Activated naive CD4-positive, alpha-beta T cell treated with anti-CD3 and anti-CD28 coated beads, Interleukin-2, amount 10 ng/mL, durations not matched to agents 7 days and 5 days (primary cell): ENCODE measurements around the gene TSPAN12.
"Not testable (repeated sequence)": the region's sequence is repeated elsewhere in the genome, so short reads cannot be mapped to it uniquely, and the experiment has no call there.

Source experiments
- CTCF ChIA-PET: fragments of 350-600 bp; sonication (Branson Sonifier 250); formaldehyde crosslinking; loops from one replicate; lab custom pipeline; 2021; ENCODE audit warnings: antibody characterized with exemption; lab: Charles Lee
- DNase-seq: peaks from one replicate; pipeline ENCODE4 v3.0.0-alpha.2; 2020
- H3K27ac Mint-ChIP-seq: one replicate; pipeline ENCODE4 v1.8.0; 2021; ENCODE audit warnings: mild to moderate bottlenecking, moderate library complexity, mixed read lengths
- H3K27me3 Mint-ChIP-seq: one replicate; pipeline ENCODE4 v1.8.0; 2021; ENCODE audit warnings: mild to moderate bottlenecking, mixed read lengths
- H3K36me3 Mint-ChIP-seq: one replicate; pipeline ENCODE4 v1.8.0; 2021; ENCODE audit warnings: mixed read lengths
- H3K4me1 Mint-ChIP-seq: one replicate; pipeline ENCODE4 v1.8.0; 2021; ENCODE audit warnings: mixed read lengths
- H3K4me3 Mint-ChIP-seq: one replicate; pipeline ENCODE4 v1.8.0; 2021; ENCODE audit warnings: mild to moderate bottlenecking, moderate library complexity, mixed read lengths
- H3K9me3 Mint-ChIP-seq: one replicate; pipeline ENCODE4 v1.8.0; 2021; ENCODE audit warnings: mixed read lengths

TSPAN12 gene

DNA sequence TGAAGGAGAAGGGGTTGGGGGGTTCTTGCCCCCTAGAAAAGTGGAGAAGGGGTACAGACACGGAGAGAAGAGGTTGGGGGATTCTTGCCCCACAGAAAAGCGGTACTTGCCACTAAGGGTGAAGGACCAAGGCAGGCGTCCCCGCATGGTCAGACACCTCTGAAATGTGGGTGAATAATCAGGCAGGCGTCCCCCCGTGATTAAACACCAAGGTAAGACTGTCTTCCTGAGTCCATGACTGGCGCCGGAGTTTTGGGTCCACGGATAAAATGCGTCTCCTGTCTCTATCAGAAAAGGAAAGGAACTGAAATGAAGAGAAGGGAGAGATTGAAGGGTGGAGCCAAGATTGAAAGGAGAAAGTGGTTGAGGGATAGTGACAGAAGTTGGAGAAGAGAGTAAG, 76.0 kb downstream of the TSPAN12 start:
- CTCF ChIA-PET = not testable (repeated sequence)

DNA sequence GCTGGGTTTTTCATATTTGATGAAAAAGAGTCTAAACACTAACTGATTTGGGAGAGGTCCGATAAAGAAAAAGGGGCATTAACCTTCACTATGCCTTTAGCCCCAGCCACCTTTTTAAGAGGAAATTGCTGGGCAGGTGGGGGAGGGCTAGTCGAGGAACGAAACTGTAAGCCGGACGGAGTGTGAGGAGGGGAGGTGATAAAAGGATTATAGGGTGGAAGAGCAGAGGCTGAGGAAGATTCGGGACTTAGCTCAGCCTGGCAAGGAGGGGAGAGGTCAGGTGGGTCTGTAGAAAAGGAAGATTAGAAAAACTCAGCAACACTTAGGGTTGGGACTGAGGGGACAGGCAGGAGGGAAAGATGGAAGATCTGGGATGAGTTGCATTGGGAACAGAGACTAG, 77.0 kb downstream of the TSPAN12 start:
- no peak overlapping the region for H3K4me3 Mint-ChIP-seq
- H3K36me3 Mint-ChIP-seq = no peaks in the 10 kb centered on the region
- no peak overlapping the region for H3K27ac Mint-ChIP-seq
- no peaks in the 10 kb centered on the region for H3K4me1 Mint-ChIP-seq
- no peak for DNase-seq
- CTCF ChIA-PET = no interaction called here
- no peaks in the 10 kb centered on the region for H3K9me3 Mint-ChIP-seq
- H3K27me3 Mint-ChIP-seq = no peaks in the 10 kb centered on the region

More for the DNA sequence above, 76.0 kb downstream of the TSPAN12 start:
- not testable (repeated sequence) for H3K27ac Mint-ChIP-seq, H3K9me3 Mint-ChIP-seq, H3K27me3 Mint-ChIP-seq, H3K4me1 Mint-ChIP-seq, H3K36me3 Mint-ChIP-seq, H3K4me3 Mint-ChIP-seq, DNase-seq

DNA sequence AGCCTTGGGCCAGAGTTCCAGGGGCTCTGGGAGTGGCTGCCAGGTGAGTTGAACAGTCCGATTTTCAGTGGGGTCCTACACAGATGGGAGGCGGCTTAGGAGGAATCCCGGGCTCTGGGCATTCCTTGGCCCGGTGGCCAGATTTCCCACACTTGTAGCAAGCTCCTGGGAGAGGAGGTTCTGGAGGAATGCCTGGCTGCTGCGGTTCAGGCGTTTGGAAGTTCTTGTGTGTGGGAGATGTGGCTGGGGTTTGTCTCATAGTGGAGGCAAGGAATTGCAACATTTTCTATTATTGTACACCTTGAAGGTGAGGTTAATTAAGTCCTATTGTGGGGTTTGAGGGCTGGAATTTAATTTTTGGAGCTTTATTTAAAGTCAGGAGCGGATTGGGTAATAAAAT, 77.5 kb downstream of the TSPAN12 start:
- H3K4me1 Mint-ChIP-seq, DNase-seq, H3K27ac Mint-ChIP-seq, H3K4me3 Mint-ChIP-seq, CTCF ChIA-PET, H3K9me3 Mint-ChIP-seq, H3K36me3 Mint-ChIP-seq, H3K27me3 Mint-ChIP-seq: not testable (repeated sequence)

DNA sequence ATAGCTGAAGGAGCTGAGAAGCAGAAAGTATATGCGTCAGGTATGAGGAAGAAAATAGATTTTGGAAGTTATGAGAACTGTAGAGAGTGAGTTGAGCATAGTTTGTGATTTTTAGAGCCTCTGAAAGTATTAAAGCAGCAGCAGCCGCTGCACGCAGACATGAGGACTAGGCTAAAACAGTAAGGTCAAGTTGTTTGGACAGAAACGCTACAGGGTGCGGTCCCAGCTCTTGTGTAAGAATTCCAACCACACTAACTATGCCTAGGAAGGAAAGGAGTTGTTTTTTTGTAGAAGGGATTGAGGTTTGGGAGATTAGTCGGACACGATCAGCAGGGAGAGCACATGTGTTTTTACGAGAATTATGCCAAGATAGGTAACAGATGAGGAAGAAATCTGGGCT, 78.9 kb downstream of the TSPAN12 start:
- H3K9me3 Mint-ChIP-seq, H3K4me3 Mint-ChIP-seq, H3K27ac Mint-ChIP-seq, H3K36me3 Mint-ChIP-seq, CTCF ChIA-PET, DNase-seq, H3K4me1 Mint-ChIP-seq, H3K27me3 Mint-ChIP-seq: not testable (repeated sequence)

DNA sequence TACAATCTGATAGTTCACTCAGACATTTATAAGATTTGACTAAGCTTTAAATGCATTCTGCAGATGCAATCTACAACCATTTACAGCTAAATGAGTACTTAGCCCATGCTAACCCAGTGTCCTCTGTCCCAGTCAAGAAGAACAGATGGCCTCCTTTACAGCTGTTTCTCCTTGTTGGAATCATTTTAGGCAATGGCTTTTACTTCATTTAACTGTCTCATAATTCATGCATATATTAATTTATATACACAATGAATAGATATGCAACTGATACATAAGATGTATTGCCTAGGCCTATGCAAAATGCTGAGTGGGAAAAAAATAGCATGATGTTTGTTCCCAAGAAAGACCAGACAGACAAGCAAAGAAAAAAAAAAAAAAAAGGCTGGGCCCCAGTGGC, 82.2 kb downstream of the TSPAN12 start:
- no peak for DNase-seq
- no peaks in the 10 kb centered on the region for H3K4me1 Mint-ChIP-seq
- no peaks in the 10 kb centered on the region for H3K27me3 Mint-ChIP-seq
- H3K27ac Mint-ChIP-seq = no peak overlapping the region
- H3K4me3 Mint-ChIP-seq = no peak overlapping the region
- H3K36me3 Mint-ChIP-seq = no peaks in the 10 kb centered on the region
- no peaks in the 10 kb centered on the region for H3K9me3 Mint-ChIP-seq
- CTCF ChIA-PET = no interaction called here

DNA sequence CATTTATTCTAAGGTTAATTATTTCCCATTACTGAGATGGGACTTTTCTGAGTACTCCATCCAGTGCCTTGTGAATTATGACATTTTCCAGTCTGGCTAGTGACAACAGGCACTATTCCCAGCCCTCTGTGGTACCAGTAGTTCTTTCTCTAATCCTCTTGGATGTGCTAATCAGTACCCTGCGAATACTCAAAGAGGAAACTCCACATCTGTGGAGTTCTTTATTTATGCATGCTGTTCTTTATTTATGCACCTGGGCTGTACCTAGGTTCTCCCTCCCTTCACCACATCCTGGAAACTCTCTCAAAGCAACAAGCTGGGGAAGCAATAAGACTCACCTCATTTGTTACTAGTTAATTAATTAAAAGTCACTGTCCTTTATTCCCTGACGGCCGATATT, 83.5 kb downstream of the TSPAN12 start:
- no peaks in the 10 kb centered on the region for H3K36me3 Mint-ChIP-seq

DNA sequence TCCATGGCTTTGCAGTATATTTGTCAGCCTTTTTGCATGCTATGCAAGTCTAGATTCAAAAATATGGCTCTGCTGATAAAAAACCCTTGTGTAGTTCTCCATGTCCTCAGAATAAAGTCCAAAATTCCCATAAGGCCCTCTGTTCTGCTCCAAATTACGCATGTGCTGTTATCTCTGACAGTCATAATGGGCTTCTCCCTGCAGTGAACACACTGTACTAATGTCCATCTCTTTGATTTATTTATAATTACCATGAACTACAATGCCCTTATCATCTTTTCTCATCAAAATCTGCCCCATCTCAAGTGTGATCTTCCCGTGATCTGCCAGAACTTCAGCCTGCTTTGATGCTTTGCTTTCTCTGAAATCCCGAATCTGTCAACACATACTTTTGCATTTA, 87.7 kb downstream of the TSPAN12 start:
- Mint-ChIP-seq H3K27me3 (no peaks in the 10 kb centered on the region), H3K27ac (no peak overlapping the region), H3K9me3 (no peaks in the 10 kb centered on the region), H3K4me3 (no peak overlapping the region), H3K4me1 (no peaks in the 10 kb centered on the region), H3K36me3 (no peaks in the 10 kb centered on the region)
- CTCF ChIA-PET = no interaction called here
- no peak for DNase-seq

More for the DNA sequence above, 83.5 kb downstream of the TSPAN12 start:
- H3K4me3 Mint-ChIP-seq = no peak overlapping the region
- H3K9me3 Mint-ChIP-seq = no peaks in the 10 kb centered on the region
- no peaks in the 10 kb centered on the region for H3K4me1 Mint-ChIP-seq
- no peak for DNase-seq
- H3K27me3 Mint-ChIP-seq = no peaks in the 10 kb centered on the region
- CTCF ChIA-PET = no interaction called here
- H3K27ac Mint-ChIP-seq = no peak overlapping the region

DNA sequence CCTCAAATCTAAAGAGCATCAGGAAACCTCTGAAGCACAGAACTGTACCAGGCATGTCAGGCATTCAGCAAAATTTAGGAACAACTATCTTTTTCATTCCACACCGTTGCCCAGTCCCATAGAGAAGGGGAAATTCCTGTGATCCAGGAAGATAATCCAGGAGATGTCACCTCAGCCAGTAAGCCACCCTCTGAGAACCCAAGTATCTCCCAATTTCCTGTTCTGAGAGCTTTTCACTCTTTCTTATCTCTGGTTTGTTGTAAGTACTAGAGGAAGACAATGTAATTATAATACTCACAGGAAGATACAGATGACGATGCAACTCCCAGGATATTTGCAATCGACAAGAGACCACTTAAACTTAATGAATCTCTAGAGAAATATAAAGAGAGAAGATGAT, 97.1 kb downstream of the TSPAN12 start:
- H3K9me3 Mint-ChIP-seq = no peaks in the 10 kb centered on the region
- H3K36me3 Mint-ChIP-seq = no peaks in the 10 kb centered on the region
- H3K4me1 Mint-ChIP-seq = no peaks in the 10 kb centered on the region
- H3K27me3 Mint-ChIP-seq = no peaks in the 10 kb centered on the region
- H3K27ac Mint-ChIP-seq = no peak overlapping the region
- no peak for DNase-seq
- CTCF ChIA-PET = no interaction called here
- H3K4me3 Mint-ChIP-seq = no peak overlapping the region

DNA sequence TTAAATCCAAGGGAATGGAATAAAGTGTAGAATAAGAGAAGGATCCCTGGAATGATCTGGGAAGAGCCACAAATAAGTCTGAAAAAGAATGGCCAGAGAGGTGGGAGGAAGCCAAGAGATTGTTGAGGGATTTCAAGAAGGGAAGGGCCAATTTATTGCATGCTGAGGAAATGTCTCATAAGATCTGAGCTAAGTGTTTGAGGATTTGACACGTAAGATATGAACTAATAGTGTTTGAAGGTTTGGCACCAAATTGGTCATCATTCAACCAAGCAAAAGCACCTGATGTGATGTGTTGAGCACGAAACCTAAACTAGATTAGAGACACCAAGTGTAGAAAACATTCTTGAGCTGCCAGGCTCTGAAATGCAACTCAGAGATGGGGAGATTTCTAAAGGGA, 97.9 kb downstream of the TSPAN12 start:
- H3K4me3 Mint-ChIP-seq = no peak overlapping the region
- H3K4me1 Mint-ChIP-seq = no peaks in the 10 kb centered on the region
- H3K27ac Mint-ChIP-seq = no peak overlapping the region
- no peak for DNase-seq
- no peaks in the 10 kb centered on the region for H3K36me3 Mint-ChIP-seq
- no peaks in the 10 kb centered on the region for H3K27me3 Mint-ChIP-seq
- CTCF ChIA-PET = no interaction called here
- no peaks in the 10 kb centered on the region for H3K9me3 Mint-ChIP-seq

DNA sequence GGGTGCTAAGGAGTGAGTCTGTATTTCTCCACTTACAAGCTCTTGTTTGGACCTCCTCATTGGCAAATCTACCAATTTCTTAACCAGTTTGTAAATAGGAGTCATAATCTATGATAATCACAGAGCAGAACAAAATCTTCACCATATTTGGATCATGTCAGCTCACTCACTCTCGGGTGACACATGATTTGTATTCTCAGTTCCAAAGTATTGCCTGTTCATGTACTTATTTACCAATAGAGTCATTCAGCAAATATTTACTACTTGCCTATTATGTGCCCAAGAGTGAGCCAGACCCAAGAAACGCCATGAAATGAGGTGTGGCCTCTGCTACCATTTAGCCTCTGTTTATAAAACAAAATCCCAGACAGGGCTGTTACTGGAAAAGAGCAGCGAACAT, 114.8 kb downstream of the TSPAN12 start:
- DNase-seq = no peak
- no peaks in the 10 kb centered on the region for H3K4me1 Mint-ChIP-seq
- no peak overlapping the region for H3K4me3 Mint-ChIP-seq
- H3K27ac Mint-ChIP-seq = no peak overlapping the region
- CTCF ChIA-PET = no interaction called here
- H3K27me3 Mint-ChIP-seq = no peaks in the 10 kb centered on the region
- no peaks in the 10 kb centered on the region for H3K9me3 Mint-ChIP-seq
- no peaks in the 10 kb centered on the region for H3K36me3 Mint-ChIP-seq

DNA sequence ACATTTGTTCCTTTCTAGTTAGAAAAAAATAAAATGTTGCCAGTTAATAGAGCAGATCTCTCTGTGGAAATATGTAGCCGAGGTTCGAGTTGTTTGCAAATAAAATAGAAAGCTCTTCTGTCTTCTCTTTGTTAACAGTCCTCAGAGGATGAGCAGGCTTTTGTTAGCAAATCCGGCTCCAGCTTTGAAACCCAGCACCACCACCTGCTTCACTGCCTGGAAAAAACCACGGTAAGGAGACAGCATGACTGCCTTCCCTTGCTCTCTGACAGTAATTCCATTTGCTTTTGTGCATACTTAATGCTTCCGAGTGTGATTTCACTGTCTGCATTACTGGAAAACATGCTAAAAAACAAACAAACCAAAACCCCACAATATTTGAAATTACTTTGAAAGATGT, 115.6 kb downstream of the TSPAN12 start:
- no peaks in the 10 kb centered on the region for H3K4me1 Mint-ChIP-seq
- H3K9me3 Mint-ChIP-seq = no peaks in the 10 kb centered on the region
- no peaks in the 10 kb centered on the region for H3K36me3 Mint-ChIP-seq
- no peak overlapping the region for H3K4me3 Mint-ChIP-seq
- no peak for DNase-seq
- no peaks in the 10 kb centered on the region for H3K27me3 Mint-ChIP-seq
- H3K27ac Mint-ChIP-seq = no peak overlapping the region
- CTCF ChIA-PET = no interaction called here

DNA sequence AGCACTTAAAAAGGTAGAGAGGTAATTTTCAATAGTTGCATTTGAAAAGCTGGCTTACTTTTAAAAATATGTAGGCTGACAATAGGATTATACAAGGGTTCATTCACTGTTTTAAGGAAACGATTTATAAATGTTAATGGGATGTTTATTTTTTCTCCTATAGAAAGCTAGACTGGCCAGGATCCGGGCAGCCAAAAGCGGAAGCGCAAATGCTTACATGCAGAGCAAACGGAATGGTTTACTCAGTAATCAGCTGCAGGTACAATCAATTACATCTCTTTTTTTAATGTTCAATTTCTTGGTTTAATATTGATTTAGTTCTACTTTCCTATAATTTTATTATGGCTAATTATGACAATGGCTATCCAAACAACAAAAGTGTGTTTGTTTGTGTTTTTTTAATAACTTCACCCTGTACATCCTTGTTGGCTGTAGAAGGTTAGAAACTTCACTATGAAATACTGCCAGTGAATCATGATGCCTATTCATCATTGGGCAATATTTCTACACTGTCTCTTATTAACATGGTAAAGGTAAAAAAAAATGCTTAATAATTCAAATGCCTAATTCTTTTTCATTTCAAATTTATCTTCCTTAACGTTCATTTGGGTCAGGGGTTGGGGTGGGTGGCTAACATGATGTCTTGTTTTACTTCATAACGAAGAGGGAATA, 116.4 kb downstream of the TSPAN12 start:
- no peak for DNase-seq
- CTCF ChIA-PET = no interaction called here
- H3K4me1 Mint-ChIP-seq = no peaks in the 10 kb centered on the region
- H3K36me3 Mint-ChIP-seq = no peaks in the 10 kb centered on the region
- H3K9me3 Mint-ChIP-seq = no peaks in the 10 kb centered on the region
- H3K27ac Mint-ChIP-seq = no peak overlapping the region
- H3K27me3 Mint-ChIP-seq = no peaks in the 10 kb centered on the region
- no peak overlapping the region for H3K4me3 Mint-ChIP-seq

DNA sequence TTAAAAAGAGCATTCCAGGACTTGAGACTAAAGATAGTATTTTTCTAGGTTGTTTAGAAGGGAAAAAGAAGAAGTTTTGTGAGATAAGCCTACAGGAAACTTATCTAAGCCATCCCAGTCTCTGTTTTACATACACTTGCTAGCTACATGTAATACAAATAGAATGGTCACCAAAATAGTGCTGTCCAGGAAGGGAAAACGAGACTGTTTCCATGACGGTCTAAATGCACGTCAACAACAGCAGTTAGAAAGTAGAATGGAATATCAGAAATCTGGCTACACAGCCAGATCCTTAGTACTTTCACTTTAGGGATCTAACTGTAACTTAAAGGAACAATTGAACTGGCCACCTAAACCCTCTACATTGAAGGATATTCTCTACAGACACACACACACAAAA, 117.6 kb downstream of the TSPAN12 start:
- CTCF ChIA-PET = interaction anchor here (1.4 kb wide), 1 partner anchor 15 kb away, joined by 3 read pairs; no protein-coding TSS in a partner anchor
- no peak for DNase-seq
- Mint-ChIP-seq H3K4me3 (no peak overlapping the region), H3K9me3 (no peaks in the 10 kb centered on the region), H3K27ac (no peak overlapping the region), H3K27me3 (no peaks in the 10 kb centered on the region), H3K4me1 (no peaks in the 10 kb centered on the region), H3K36me3 (no peaks in the 10 kb centered on the region)

DNA sequence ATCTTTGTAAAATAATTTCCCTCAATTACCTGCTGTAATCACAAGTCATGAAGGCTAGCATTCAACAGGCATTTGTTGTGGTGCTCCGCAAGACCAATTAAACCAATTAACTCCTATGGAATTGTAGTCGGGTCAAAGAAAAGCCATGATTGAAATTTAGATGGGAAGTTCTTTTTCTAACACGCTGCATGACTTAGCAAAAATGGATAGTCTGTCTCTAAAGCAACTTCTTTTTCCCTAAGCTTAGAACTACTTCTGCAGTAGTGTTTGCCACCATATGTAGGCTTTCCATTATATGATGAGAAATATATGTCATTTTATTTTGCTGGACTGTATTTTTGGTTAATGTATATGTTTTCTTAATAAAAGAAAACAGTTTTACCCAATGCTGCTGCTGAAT, 119.1 kb downstream of the TSPAN12 start:
- H3K27me3 Mint-ChIP-seq = no peaks in the 10 kb centered on the region
- H3K27ac Mint-ChIP-seq = no peak overlapping the region
- CTCF ChIA-PET = interaction anchor here (1.4 kb wide), 1 partner anchor 14 kb away, joined by 3 read pairs; no protein-coding TSS in a partner anchor
- H3K36me3 Mint-ChIP-seq = no peaks in the 10 kb centered on the region
- DNase-seq = no peak
- H3K4me1 Mint-ChIP-seq = no peaks in the 10 kb centered on the region
- H3K4me3 Mint-ChIP-seq = no peak overlapping the region
- no peaks in the 10 kb centered on the region for H3K9me3 Mint-ChIP-seq
